HEK293T (cell line): ENCODE results near the gene ZNF296.
A peak's percentile ranks its signal among the peaks of the same experiment; 100 is the strongest.

Experiments used
- CTCF ChIA-PET: fragments of 350-600 bp; formaldehyde crosslinking; extraction: SDS; loops from one replicate; lab custom pipeline; 2021; ENCODE audit warnings: antibody characterized with exemption, inconsistent platforms; lab: Yijun Ruan, JAX
- POLR2A ChIA-PET: fragments of 350-600 bp; formaldehyde crosslinking; extraction: SDS; loops from one replicate; lab custom pipeline; 2020; ENCODE audit warnings: antibody characterized with exemption, inconsistent platforms; lab: Yijun Ruan, JAX
- DNase-seq: peaks from one replicate; pipeline ENCODE4 v3.0.0; 2012; ENCODE audit warnings: mixed read lengths; ENCODE audit errors: extremely low spot score
- ARNT ChIP-seq: fragments of 450-650 bp; IDR thresholded peaks from 2 replicates; pipeline ENCODE4 v1.6.1; 2017; ENCODE audit warnings: mild to moderate bottlenecking
- BHLHE40 ChIP-seq: fragments of 450-650 bp; IDR thresholded peaks from 2 replicates; pipeline ENCODE4 v1.6.1; 2016; ENCODE audit warnings: mild to moderate bottlenecking, moderate library complexity, borderline replicate concordance
- CTBP1 ChIP-seq: fragments of 450-650 bp; IDR thresholded peaks from 2 replicates; pipeline ENCODE4 v1.6.1; 2016; ENCODE audit warnings: borderline replicate concordance
- ELF4 ChIP-seq: fragments of 450-650 bp; IDR thresholded peaks from 2 replicates; pipeline ENCODE4 v1.6.1; 2017; ENCODE audit warnings: antibody characterized with exemption
- FOXA1 ChIP-seq: fragments of 450-650 bp; IDR thresholded peaks from 2 replicates; pipeline ENCODE4 v1.6.1; 2016; ENCODE audit warnings: mild to moderate bottlenecking
- FOXK2 ChIP-seq: fragments of 450-650 bp; IDR thresholded peaks from 2 replicates; pipeline ENCODE4 v1.6.1; 2016; ENCODE audit warnings: mild to moderate bottlenecking
- FOXM1 ChIP-seq: fragments of 450-650 bp; IDR thresholded peaks from 2 replicates; pipeline ENCODE4 v1.6.1; 2017; ENCODE audit warnings: mild to moderate bottlenecking, borderline replicate concordance
- HDGF ChIP-seq: fragments of 450-650 bp; IDR thresholded peaks from 2 replicates; pipeline ENCODE4 v1.6.1; 2017; ENCODE audit warnings: antibody characterized with exemption, borderline replicate concordance
- L3MBTL2 ChIP-seq: fragments of 450-650 bp; conservative IDR thresholded peaks from 2 replicates; pipeline ENCODE4 v1.6.1; 2016; ENCODE audit warnings: mild to moderate bottlenecking
- LEF1 ChIP-seq: fragments of 450-650 bp; IDR thresholded peaks from 2 replicates; pipeline ENCODE4 v1.6.1; 2017; ENCODE audit warnings: mild to moderate bottlenecking, borderline replicate concordance
- NFRKB ChIP-seq: fragments of 450-650 bp; IDR thresholded peaks from 2 replicates; pipeline ENCODE4 v1.6.1; 2016; ENCODE audit warnings: mild to moderate bottlenecking, moderate library complexity
- PKNOX1 ChIP-seq: fragments of 450-650 bp; IDR thresholded peaks from 2 replicates; pipeline ENCODE4 v1.6.1; 2016
- SP1 ChIP-seq: fragments of 450-650 bp; IDR thresholded peaks from 2 replicates; pipeline ENCODE4 v1.6.1; 2017
- SUZ12 ChIP-seq: fragments of 450-650 bp; IDR thresholded peaks from 2 replicates; pipeline ENCODE4 v1.6.1; 2016; ENCODE audit warnings: mild to moderate bottlenecking
- TARDBP ChIP-seq: fragments of 450-650 bp; IDR thresholded peaks from 2 replicates; pipeline ENCODE4 v1.6.1; 2016
- ZNF384 ChIP-seq: fragments of 450-650 bp; IDR thresholded peaks from 2 replicates; pipeline ENCODE4 v1.6.1; 2016

ZNF296 gene

DNA sequence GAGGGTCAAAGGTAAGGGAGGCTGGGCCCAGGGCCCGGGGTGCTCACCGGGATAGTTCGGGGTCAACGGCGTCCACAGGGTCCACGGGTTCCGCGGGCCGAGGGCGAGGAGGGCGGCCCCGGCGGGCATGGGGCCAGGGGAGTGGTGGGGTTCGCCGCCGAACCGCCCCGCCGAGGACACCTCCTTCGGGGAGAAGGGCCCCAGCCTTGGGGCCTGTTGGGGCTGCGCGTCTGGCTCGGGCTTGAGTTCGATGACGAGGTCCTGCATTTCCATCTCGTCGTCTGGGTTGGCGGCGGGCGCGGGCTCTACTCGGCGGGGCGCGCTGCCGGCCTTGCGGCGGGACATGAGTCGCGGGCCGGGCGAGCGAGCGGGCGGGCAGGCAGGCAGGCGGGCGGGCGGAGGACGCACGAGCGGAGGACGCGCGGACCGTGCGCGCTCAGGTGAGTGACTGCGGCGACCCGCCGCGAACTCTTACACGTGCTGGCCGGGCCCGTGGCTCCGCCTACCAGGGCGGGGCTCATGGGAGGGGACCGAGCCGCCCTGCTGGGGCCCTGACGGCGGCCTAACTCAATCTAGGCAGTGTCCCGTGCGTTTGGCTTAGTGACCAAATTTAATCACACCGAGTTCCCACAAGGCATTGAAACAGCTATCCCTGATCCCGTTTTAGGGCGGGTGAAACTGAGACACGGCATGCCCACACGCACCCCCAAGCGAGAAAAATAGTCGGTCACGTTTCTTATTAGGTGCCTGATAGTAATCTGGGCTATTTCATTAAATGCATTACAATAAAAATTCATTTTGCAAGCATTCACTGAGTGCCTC lies at the start of gene ZNF296:
ZNF296 (minus strand) TSS at position 450 of the 822 bp plus-strand sequence; CDS start at position 345, 105 bp downstream.
- POLR2A ChIA-PET = interaction anchor here (0.6 to 3.7 kb wide), 3 partner anchors 10 to 37 kb away, joined by 3 to 21 read pairs (median 12); partner anchors contain the start of genes CLASRP and PPP1R37
- TF ChIP-seq L3MBTL2 = no peak
- TF ChIP-seq SUZ12 = no peak
- no peak for TF ChIP-seq ARNT
- no peak for TF ChIP-seq FOXM1
- peak; percentile 60 for TF ChIP-seq PKNOX1
- TF ChIP-seq SP1 = no peak
- TF ChIP-seq HDGF = no peak
- CTCF ChIA-PET = no interaction called here
- DNase-seq = peak; percentile 83

GRCh38 chr19:45125360-45125759 lies 49.1 kb upstream of the ZNF296 start:
- ChIA-PET CTCF (interaction anchor here (0.6 to 2.3 kb wide), 4 partner anchors 9 to 190 kb away, joined by 3 to 7 read pairs (median 4); no protein-coding TSS in a partner anchor), POLR2A (interaction anchor here (2.3 kb wide), 1 partner anchor 33 kb away, joined by 10 read pairs; the partner anchor contains the start of gene PPP1R37)
- TF ChIP-seq FOXM1 = no peak
- no peak for TF ChIP-seq LEF1
- no peak for TF ChIP-seq ELF4
- TF ChIP-seq ARNT = no peak
- TF ChIP-seq TARDBP = no peak
- TF ChIP-seq ZNF384 = no peak
- no peak for TF ChIP-seq NFRKB
- TF ChIP-seq PKNOX1 = no peak
- no peak for TF ChIP-seq FOXA1
- TF ChIP-seq HDGF = no peak
- DNase-seq = no peak

DNA sequence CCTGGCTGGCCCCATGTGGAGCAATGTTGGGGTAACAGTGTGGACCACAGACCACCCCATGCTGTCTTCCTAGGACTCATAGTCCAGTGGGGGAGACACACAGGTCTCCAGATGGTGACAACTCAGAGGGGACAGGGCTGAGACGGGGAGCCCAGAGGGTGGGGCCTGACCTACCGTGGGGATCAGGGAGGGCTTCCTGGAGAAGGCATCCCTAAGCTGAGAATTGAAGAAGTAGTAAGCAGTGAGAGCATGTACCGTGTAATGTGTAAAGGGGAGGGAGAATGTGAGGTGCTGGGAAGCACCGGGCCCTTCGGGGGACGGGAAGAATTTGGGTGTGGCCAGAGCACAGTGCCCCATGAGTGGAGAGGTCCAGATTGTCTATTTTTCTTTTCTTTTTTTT lies 47.7 kb upstream of the ZNF296 start:
- DNase-seq = no peak
- POLR2A ChIA-PET = no interaction called here
- TF ChIP-seq ARNT = no peak
- TF ChIP-seq BHLHE40 = no peak
- no peak for TF ChIP-seq ELF4
- TF ChIP-seq L3MBTL2 = no peak
- TF ChIP-seq FOXK2 = no peak
- no peak for TF ChIP-seq ZNF384
- TF ChIP-seq FOXM1 = no peak
- TF ChIP-seq PKNOX1 = no peak
- TF ChIP-seq HDGF = no peak
- TF ChIP-seq SUZ12 = no peak
- TF ChIP-seq SP1 = no peak
- TF ChIP-seq NFRKB = no peak
- CTCF ChIA-PET = no interaction called here

GRCh38 chr19:45123440-45123850 lies 47.2 kb upstream of the ZNF296 start:
- DNase-seq = no peak
- TF ChIP-seq BHLHE40 (no peak), TARDBP (no peak), HDGF (no peak), CTBP1 (no peak), SUZ12 (no peak), ELF4 (no peak), L3MBTL2 (no peak), SP1 (no peak), ARNT (no peak), FOXK2 (no peak)
- CTCF ChIA-PET = no interaction called here
- POLR2A ChIA-PET = no interaction called here

GRCh38 chr19:45122832-45123231 lies 46.6 kb upstream of the ZNF296 start:
- no peak for DNase-seq
- ChIA-PET POLR2A (no interaction called here), CTCF (no interaction called here)
- TF ChIP-seq PKNOX1 (no peak), ELF4 (no peak), TARDBP (no peak), SP1 (no peak), CTBP1 (no peak)

DNA sequence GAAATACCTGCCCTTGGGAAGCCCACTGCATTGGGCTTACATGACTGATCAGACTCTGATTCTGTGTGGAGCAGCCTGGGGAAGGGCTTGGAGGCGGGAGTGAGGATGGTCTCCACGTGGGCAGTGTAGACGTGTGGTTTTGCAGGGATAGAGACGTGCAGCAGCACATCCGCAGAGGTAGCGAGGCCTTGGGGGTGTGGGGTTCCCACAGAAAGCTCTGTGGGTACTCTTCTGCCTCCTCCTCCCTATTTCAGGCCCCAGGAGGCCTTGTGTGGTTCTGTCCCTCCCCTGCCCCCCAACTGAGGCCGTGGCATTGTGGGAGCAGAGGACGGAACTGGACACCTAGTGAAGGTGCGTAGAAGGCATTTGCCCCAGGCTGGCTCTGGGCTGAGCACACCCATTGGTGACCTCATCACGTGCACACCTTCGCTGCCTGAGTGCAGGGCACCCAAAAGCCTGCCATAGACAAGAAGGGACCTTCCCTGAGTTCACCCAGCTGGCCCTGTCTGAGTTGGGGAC lies 45.6 kb upstream of the ZNF296 start:
- ChIA-PET POLR2A (no interaction called here), CTCF (no interaction called here)
- TF ChIP-seq TARDBP = no peak
- no peak for TF ChIP-seq FOXM1
- TF ChIP-seq LEF1 = no peak
- no peak for TF ChIP-seq SUZ12
- TF ChIP-seq HDGF = no peak
- TF ChIP-seq FOXK2 = no peak
- TF ChIP-seq ELF4 = no peak
- no peak for TF ChIP-seq PKNOX1
- TF ChIP-seq SP1 = no peak
- no peak for TF ChIP-seq L3MBTL2
- no peak for TF ChIP-seq NFRKB
- no peak for TF ChIP-seq ZNF384
- no peak for TF ChIP-seq CTBP1
- TF ChIP-seq FOXA1 = no peak
- DNase-seq = no peak
